GM18873 (cell line): ENCODE measurements around the gene PPM1H.
A peak's percentile ranks its signal among the peaks of the same experiment; 100 is the strongest.

Experiments used
- ATAC-seq: cut with Tn5 transposase; IDR thresholded peaks from one replicate; pipeline ENCODE4 v1.9.1; 2021; ENCODE audit warnings: mild to moderate bottlenecking, moderate library complexity, moderate number of reproducible peaks; ENCODE audit not compliant: unreplicated experiment, low FRiP score

PPM1H gene

GRCh38 chr12:62803756-62804155 is 131.2 kb downstream of the PPM1H start:
- no peak for ATAC-seq

- no peak for ATAC-seq
These were observed 132.0 kb downstream of the PPM1H start for GRCh38 chr12:62802984-62803383.

GRCh38 chr12:62802321-62802720 is 132.6 kb downstream of the PPM1H start:
- ATAC-seq: no peak

- ATAC-seq: no peak
These were observed 133.2 kb downstream of the PPM1H start for GRCh38 chr12:62801796-62802195.

GRCh38 chr12:62800707-62801400 is 134.1 kb downstream of the PPM1H start:
- ATAC-seq: no peak

GRCh38 chr12:62799766-62800406 is 135.1 kb downstream of the PPM1H start:
- ATAC-seq: no peak

GRCh38 chr12:62799126-62799736 is 135.7 kb downstream of the PPM1H start:
- ATAC-seq: peak; percentile 83

GRCh38 chr12:62794218-62794583 is 140.7 kb downstream of the PPM1H start:
- no peak for ATAC-seq

- ATAC-seq: peak; percentile 55
These were observed 141.4 kb downstream of the PPM1H start for GRCh38 chr12:62793256-62794217.

GRCh38 chr12:62792236-62792870 is 142.6 kb downstream of the PPM1H start:
- ATAC-seq: no peak

GRCh38 chr12:62789851-62790250 is 145.1 kb downstream of the PPM1H start:
- ATAC-seq: no peak

GRCh38 chr12:62787611-62788010 is 147.3 kb downstream of the PPM1H start:
- ATAC-seq: no peak

- no peak for ATAC-seq
These were observed 147.9 kb downstream of the PPM1H start for GRCh38 chr12:62787023-62787422.

- no peak for ATAC-seq
These were observed 148.9 kb downstream of the PPM1H start for GRCh38 chr12:62785941-62786559.

GRCh38 chr12:62784576-62784975 is 150.4 kb downstream of the PPM1H start:
- no peak for ATAC-seq

GRCh38 chr12:62783881-62784280 is 151.1 kb downstream of the PPM1H start:
- no peak for ATAC-seq

- no peak for ATAC-seq
These were observed 153.6 kb downstream of the PPM1H start for GRCh38 chr12:62781136-62781880.

GRCh38 chr12:62779488-62779887 is 155.5 kb downstream of the PPM1H start:
- ATAC-seq: no peak

GRCh38 chr12:62778187-62778586 is 156.8 kb downstream of the PPM1H start:
- ATAC-seq: no peak
